Left lobe of liver (tissue), 2 donors: ENCODE data around the gene TBC1D22A. TPM values are rescaled to one million over a fixed set of nuclear protein-coding genes. Genes with fewer than 3 reads are reported as not detected.

Source experiments
- ATAC-seq: fragments of 200-7000 bp; cut with Tn5 transposase; one replicate; pipeline ENCODE4 v1.9.1; 2020; ENCODE audit warnings: mild to moderate bottlenecking, moderate library complexity
- DNase-seq: peaks from one replicate; pipeline ENCODE4 v3.0.0-alpha.2; 2020; ENCODE audit warnings: low spot score
- total RNA-seq: library from RNA; stranded (reverse); gene quantifications from one replicate; pipeline ENCODE4 v1.2.1, GENCODE V29; 2021
- donor health status: DM: no; HTN: no; CAD: no; lungs with moderate emphysema.
- donor health status: DM: no; HTN: yes; CAD: no.

The TBC1D22A gene
- total RNA-seq, 1 donor from 2014 or later, result 12.4 TPM

- ATAC-seq, result peak; percentile 20
- DNase-seq, result no peak
Observed at GRCh38 chr22:47154621-47155081, 392.2 kb downstream of the TBC1D22A start.

- ATAC-seq (no peak), DNase-seq (no peak)
Observed at GRCh38 chr22:47155131-47155885, 392.9 kb downstream of the TBC1D22A start.

GRCh38 chr22:47155912-47156311, 393.5 kb downstream of the TBC1D22A start:
- no peak for DNase-seq
- no peak for ATAC-seq

GRCh38 chr22:47156352-47157092, 394.1 kb downstream of the TBC1D22A start:
- DNase-seq (no peak), ATAC-seq (no peak)

- DNase-seq (no peak), ATAC-seq (no peak)
Observed at GRCh38 chr22:47157093-47157420, 394.6 kb downstream of the TBC1D22A start.

- ATAC-seq, result no peak
Observed at GRCh38 chr22:47157486-47158270, 395.2 kb downstream of the TBC1D22A start.

GRCh38 chr22:47158457-47158856, 396.0 kb downstream of the TBC1D22A start:
- no peak for ATAC-seq
- DNase-seq, result no peak

More at GRCh38 chr22:47157486-47158270, 395.2 kb downstream of the TBC1D22A start:
- DNase-seq, result no peak

- ATAC-seq (no peak), DNase-seq (no peak)
Observed at GRCh38 chr22:47159592-47159991, 397.1 kb downstream of the TBC1D22A start.

- ATAC-seq (no peak), DNase-seq (no peak)
Observed at GRCh38 chr22:47160141-47160541, 397.7 kb downstream of the TBC1D22A start.

- ATAC-seq (no peak), DNase-seq (no peak)
Observed at GRCh38 chr22:47160781-47161520, 398.5 kb downstream of the TBC1D22A start.

- ATAC-seq, result no peak
- DNase-seq, result no peak
Observed at GRCh38 chr22:47161631-47162030, 399.2 kb downstream of the TBC1D22A start.

GRCh38 chr22:47162865-47163264, 400.4 kb downstream of the TBC1D22A start:
- DNase-seq (no peak), ATAC-seq (no peak)

GRCh38 chr22:47163481-47163855, 401.0 kb downstream of the TBC1D22A start:
- DNase-seq, result no peak
- ATAC-seq, result no peak

GRCh38 chr22:47163856-47164513, 401.5 kb downstream of the TBC1D22A start:
- no peak for DNase-seq
- peak; percentile 27 for ATAC-seq

GRCh38 chr22:47164514-47165337, 402.3 kb downstream of the TBC1D22A start:
- ATAC-seq, result peak; percentile 49
- DNase-seq, result no peak

- DNase-seq (no peak), ATAC-seq (no peak)
Observed at GRCh38 chr22:47165338-47166032, 403.0 kb downstream of the TBC1D22A start.

GRCh38 chr22:47166033-47166404, 403.6 kb downstream of the TBC1D22A start:
- ATAC-seq (no peak), DNase-seq (no peak)

GRCh38 chr22:47166446-47167016, 404.1 kb downstream of the TBC1D22A start:
- ATAC-seq (no peak), DNase-seq (peak; percentile 27)
